H9 (cell line): Measurements from ENCODE around the gene IPO11. TPM values are rescaled to one million over a fixed set of nuclear protein-coding genes. Genes with fewer than 3 reads are reported as not detected.

ENCODE experiments used
- DNase-seq: peaks from one replicate; pipeline ENCODE4 v3.0.0-alpha.2; 2017
- H2AFZ ChIP-seq: one replicate; pipeline ENCODE4 v1.6.1; 2013; ENCODE audit warnings: mild to moderate bottlenecking, low read length, control low read depth, moderate library complexity
- H2AK5ac ChIP-seq: 2 replicates; pipeline ENCODE4 v1.6.1; 2013; ENCODE audit warnings: low read length, control low read depth, mixed read lengths; ENCODE audit not compliant: insufficient read length
- H2BK120ac ChIP-seq: one replicate; pipeline ENCODE4 v1.6.1; 2013; ENCODE audit warnings: low read depth, mild to moderate bottlenecking, low read length, control low read depth, inconsistent platforms; ENCODE audit not compliant: poor library complexity, severe bottlenecking
- H2BK12ac ChIP-seq: 2 replicates; pipeline ENCODE4 v1.6.1; 2013; ENCODE audit warnings: low read length, control low read depth, mixed read lengths, low read depth; ENCODE audit not compliant: insufficient read length
- H2BK15ac ChIP-seq: 2 replicates; pipeline ENCODE4 v1.6.1; 2013; ENCODE audit warnings: low read depth, low read length, control low read depth
- H2BK20ac ChIP-seq: one replicate; pipeline ENCODE4 v1.6.1; 2013; ENCODE audit warnings: low read depth, mild to moderate bottlenecking, low read length, control low read depth, inconsistent platforms; ENCODE audit not compliant: poor library complexity, severe bottlenecking
- H2BK5ac ChIP-seq: 2 replicates; pipeline ENCODE4 v1.6.1; 2013; ENCODE audit warnings: low read length, control low read depth, mixed read lengths; ENCODE audit not compliant: insufficient read length
- H3K14ac ChIP-seq: 2 replicates; pipeline ENCODE4 v1.6.1; 2013; ENCODE audit warnings: low read length, control low read depth; ENCODE audit not compliant: insufficient read depth
- H3K18ac ChIP-seq: 2 replicates; pipeline ENCODE4 v1.6.1; 2013; ENCODE audit warnings: low read depth, mild to moderate bottlenecking, mixed read lengths, low read length, control low read depth; ENCODE audit not compliant: insufficient read length
- H3K23ac ChIP-seq: 2 replicates; pipeline ENCODE4 v1.6.1; 2013; ENCODE audit warnings: low read length, control low read depth, mixed read lengths, low read depth; ENCODE audit not compliant: insufficient read length
- H3K23me2 ChIP-seq: 2 replicates; pipeline ENCODE4 v1.6.1; 2013; ENCODE audit warnings: low read depth, mild to moderate bottlenecking, mixed read lengths, low read length, control low read depth; ENCODE audit not compliant: insufficient read length, poor library complexity, severe bottlenecking
- H3K27ac ChIP-seq: 2 replicates; pipeline ENCODE4 v1.5.1; 2013; ENCODE audit warnings: low read length, control low read depth, mixed read lengths, low read depth; ENCODE audit not compliant: insufficient read length
- H3K27me3 ChIP-seq: 2 replicates; pipeline ENCODE4 v1.6.1; 2013; ENCODE audit warnings: low read length, control low read depth, inconsistent platforms; ENCODE audit not compliant: insufficient read depth
- H3K4ac ChIP-seq: 2 replicates; pipeline ENCODE4 v1.6.1; 2013; ENCODE audit warnings: low read depth, mild to moderate bottlenecking, control low read depth, inconsistent platforms, low read length, moderate library complexity
- H3K4me1 ChIP-seq: 2 replicates; pipeline ENCODE4 v1.6.1; 2013; ENCODE audit warnings: low read length, control low read depth, inconsistent platforms; ENCODE audit not compliant: insufficient read depth
- H3K4me2 ChIP-seq: 2 replicates; pipeline ENCODE4 v1.6.1; 2013; ENCODE audit warnings: low read length, control low read depth, mixed read lengths; ENCODE audit not compliant: insufficient read length, insufficient read depth
- H3K56ac ChIP-seq: 2 replicates; pipeline ENCODE4 v1.6.1; 2013; ENCODE audit warnings: low read depth, mild to moderate bottlenecking, mixed read lengths, low read length, control low read depth; ENCODE audit not compliant: insufficient read length
- H3K79me1 ChIP-seq: 2 replicates; pipeline ENCODE4 v1.6.1; 2013; ENCODE audit warnings: low read depth, mild to moderate bottlenecking, moderate library complexity, low read length, control low read depth, inconsistent platforms; ENCODE audit not compliant: insufficient read depth, poor library complexity, severe bottlenecking
- H3K79me2 ChIP-seq: 2 replicates; pipeline ENCODE4 v1.6.1; 2013; ENCODE audit warnings: low read length, control low read depth, inconsistent platforms; ENCODE audit not compliant: insufficient read depth
- H3K9ac ChIP-seq: 2 replicates; pipeline ENCODE4 v1.6.1; 2013; ENCODE audit warnings: low read length, control low read depth, mixed read lengths; ENCODE audit not compliant: insufficient read length; ENCODE audit errors: extremely low read depth
- H3K9me3 ChIP-seq: one replicate; pipeline ENCODE4 v1.6.1; 2013; ENCODE audit warnings: low read depth, low read length, inconsistent platforms; ENCODE audit not compliant: control insufficient read depth
- H3T11ph ChIP-seq: one replicate; pipeline ENCODE4 v1.6.1; 2013; ENCODE audit warnings: mild to moderate bottlenecking, low read length, control low read depth, inconsistent platforms
- H4K20me1 ChIP-seq: one replicate; pipeline ENCODE4 v1.6.1; 2013; ENCODE audit not compliant: control insufficient read depth, insufficient read length, insufficient read depth
- H4K5ac ChIP-seq: 2 replicates; pipeline ENCODE4 v1.6.1; 2013; ENCODE audit warnings: low read depth, mild to moderate bottlenecking, mixed read lengths, low read length, control low read depth; ENCODE audit not compliant: insufficient read length
- H4K8ac ChIP-seq: replicated peaks from 2 replicates; pipeline ENCODE4 v1.6.1; 2013; ENCODE audit warnings: low read length, control low read depth, mixed read lengths, low read depth; ENCODE audit not compliant: insufficient read length
- H4K91ac ChIP-seq: 2 replicates; pipeline ENCODE4 v1.6.1; 2013; ENCODE audit warnings: low read depth, mild to moderate bottlenecking, moderate library complexity, mixed read lengths, low read length, control low read depth; ENCODE audit not compliant: insufficient read length
- H3K27ac Mint-ChIP-seq, 3 experiments: 2 replicates in 2 of 3; 3 replicates in 1 of 3; pipeline ENCODE4 v1.8.0; 2020 to 2021; ENCODE audit warnings: mixed read lengths in 3 of 3, mild to moderate bottlenecking in 1 of 3, moderate library complexity in 1 of 3
- H3K27me3 Mint-ChIP-seq: 2 replicates; pipeline ENCODE4 v1.8.0; 2021; ENCODE audit warnings: low read depth, mild to moderate bottlenecking, moderate library complexity, mixed read lengths
- H3K36me3 Mint-ChIP-seq, 3 experiments: 2 replicates in 2 of 3; 3 replicates in 1 of 3; pipeline ENCODE4 v1.8.0; 2020 to 2021; ENCODE audit warnings: low read depth in 3 of 3, mixed read lengths in 3 of 3; ENCODE audit not compliant: insufficient read depth in 1 of 3
- H3K4me1 Mint-ChIP-seq, 2 experiments: 2 replicates each; pipeline ENCODE4 v1.8.0; 2020; ENCODE audit warnings: mixed read lengths in 2 of 2
- H3K4me3 Mint-ChIP-seq, 2 experiments: 2 replicates in 1 of 2; 3 replicates in 1 of 2; pipeline ENCODE4 v1.8.0; 2020 to 2021; ENCODE audit warnings: mild to moderate bottlenecking in 2 of 2, mixed read lengths in 2 of 2, moderate library complexity in 1 of 2
- H3K9me3 Mint-ChIP-seq, 2 experiments: 2 replicates in 1 of 2; 3 replicates in 1 of 2; pipeline ENCODE4 v1.8.0; 2020; ENCODE audit warnings: mild to moderate bottlenecking in 2 of 2, mixed read lengths in 2 of 2, moderate library complexity in 1 of 2
- WGBS: extraction: QIAGEN DNeasy Blood & Tissue Kit; methylation state at CpG from one replicate; pipeline ENCODE4 v1.1.7; 2013; ENCODE audit warnings: missing lambda C conversion rate, low lambda C conversion rate, mixed read lengths; ENCODE audit not compliant: insufficient read length; ENCODE audit errors: extremely low coverage; 5-methylcytosine and 5-hydroxymethylcytosine counted together
- total RNA-seq: library from RNA; stranded (reverse); gene quantifications from 2 replicates; pipeline ENCODE4 v1.2.1, GENCODE V29; 2021
- TF ChIP-seq, protein P1 (sequence below): fragments of 200-600 bp; sonication (generic); conservative IDR thresholded peaks from 3 replicates; pipeline ENCODE4 v1.8.0; 2021; ENCODE audit warnings: antibody characterized with exemption, mild to moderate bottlenecking

The IPO11 gene
- total RNA-seq, 1 experiment from 2014 or later: 63.0 TPM

DNA sequence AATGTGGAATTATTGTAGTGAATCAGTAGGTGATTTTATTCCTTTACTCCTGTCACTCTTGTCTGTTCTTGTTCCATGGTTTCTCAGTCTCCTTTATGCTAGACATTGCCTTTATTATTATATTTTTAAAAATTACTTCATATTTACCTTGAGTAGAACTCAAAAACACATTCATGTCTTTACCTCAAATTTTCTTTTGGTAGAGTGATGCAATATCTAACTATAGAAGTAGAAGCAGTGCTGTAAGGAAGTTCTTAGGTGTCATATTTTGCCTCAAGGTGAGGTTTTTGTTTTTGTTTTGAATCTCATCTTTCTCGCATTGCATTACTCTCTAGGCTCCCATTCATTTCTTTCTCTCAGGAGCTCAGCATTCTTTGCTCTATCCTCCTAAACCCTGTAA, 12.2 kb downstream of the IPO11 start:
- Histone ChIP-seq H3K27me3 (no peaks in the 10 kb centered on the region), H3K4me2 (no peak overlapping the region), H2BK15ac (no peak overlapping the region), H2BK5ac (no peak overlapping the region), H3K27ac (no peak overlapping the region), H3T11ph (no peak overlapping the region), H3K9ac (no peak overlapping the region), H3K18ac (no peak overlapping the region), H2AFZ (no peak overlapping the region), H3K23me2 (no peaks in the 10 kb centered on the region), H3K14ac (no peak overlapping the region), H3K23ac (no peak overlapping the region), H3K9me3 (no peaks in the 10 kb centered on the region), H2BK12ac (no peak overlapping the region), H4K20me1 (no peaks in the 10 kb centered on the region), H3K79me1 (peaks cover 2% of the 10 kb centered on the region), H4K5ac (no peak overlapping the region), H3K4me1 (no peaks in the 10 kb centered on the region), H3K56ac (no peak overlapping the region), H2AK5ac (no peak overlapping the region), H3K79me2 (peaks cover 6% of the 10 kb centered on the region; the same call in 1 of the 2 replicates), H4K8ac (no peak overlapping the region), H2BK20ac (no peak overlapping the region), H3K4ac (no peak overlapping the region), H4K91ac (no peak overlapping the region), H2BK120ac (no peak overlapping the region)
- Mint-ChIP-seq H3K4me1 (peaks cover 0 to 2% of the 10 kb centered on the region in 2 experiments; a peak in 1 of 4 replicates), H3K36me3 (peaks cover 4 to 9% (median 5%) of the 10 kb centered on the region in 3 experiments; a peak in 6 of 7 replicates), H3K4me3 (no peak overlapping the region), H3K27ac (peak overlapping the region in 1 of 3 experiments; percentile 52; a peak in 2 of 7 replicates), H3K27me3 (no peaks in the 10 kb centered on the region), H3K9me3 (no peaks in the 10 kb centered on the region)
- WGBS: no CpG with 5 or more reads among the region's 1 CpG
- no peak for DNase-seq
- TF ChIP-seq, protein P1, sequence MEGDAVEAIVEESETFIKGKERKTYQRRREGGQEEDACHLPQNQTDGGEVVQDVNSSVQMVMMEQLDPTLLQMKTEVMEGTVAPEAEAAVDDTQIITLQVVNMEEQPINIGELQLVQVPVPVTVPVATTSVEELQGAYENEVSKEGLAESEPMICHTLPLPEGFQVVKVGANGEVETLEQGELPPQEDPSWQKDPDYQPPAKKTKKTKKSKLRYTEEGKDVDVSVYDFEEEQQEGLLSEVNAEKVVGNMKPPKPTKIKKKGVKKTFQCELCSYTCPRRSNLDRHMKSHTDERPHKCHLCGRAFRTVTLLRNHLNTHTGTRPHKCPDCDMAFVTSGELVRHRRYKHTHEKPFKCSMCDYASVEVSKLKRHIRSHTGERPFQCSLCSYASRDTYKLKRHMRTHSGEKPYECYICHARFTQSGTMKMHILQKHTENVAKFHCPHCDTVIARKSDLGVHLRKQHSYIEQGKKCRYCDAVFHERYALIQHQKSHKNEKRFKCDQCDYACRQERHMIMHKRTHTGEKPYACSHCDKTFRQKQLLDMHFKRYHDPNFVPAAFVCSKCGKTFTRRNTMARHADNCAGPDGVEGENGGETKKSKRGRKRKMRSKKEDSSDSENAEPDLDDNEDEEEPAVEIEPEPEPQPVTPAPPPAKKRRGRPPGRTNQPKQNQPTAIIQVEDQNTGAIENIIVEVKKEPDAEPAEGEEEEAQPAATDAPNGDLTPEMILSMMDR: no peak
